Fibroblast of skin of back (primary cell): ENCODE measurements around the gene ROCK1.
A peak's percentile ranks its signal among the peaks of the same experiment; 100 is the strongest.

ENCODE experiments used
- DNase-seq: peaks from one replicate; pipeline ENCODE4 v3.0.0-alpha.2; 2013

ROCK1 gene

DNA sequence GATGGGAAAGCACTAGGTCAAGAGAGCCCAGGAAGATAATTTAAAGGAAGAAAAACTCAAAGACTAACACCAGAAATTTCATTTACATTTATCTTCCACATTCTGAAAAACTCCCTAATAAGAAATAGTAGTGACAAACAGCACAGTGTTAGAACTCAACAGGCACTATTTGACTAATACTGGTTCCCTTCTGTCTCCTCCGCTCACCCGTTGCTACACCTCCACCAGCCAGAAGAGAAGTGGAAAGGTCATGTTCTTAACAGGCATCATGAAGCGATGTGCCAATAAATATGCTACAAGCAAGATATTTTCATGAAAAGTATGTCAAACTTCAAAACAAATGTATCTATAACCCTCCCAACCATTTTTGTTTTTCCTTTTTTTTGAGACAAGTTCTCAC is 5.7 kb downstream of the ROCK1 start:
- DNase-seq, result no peak

DNA sequence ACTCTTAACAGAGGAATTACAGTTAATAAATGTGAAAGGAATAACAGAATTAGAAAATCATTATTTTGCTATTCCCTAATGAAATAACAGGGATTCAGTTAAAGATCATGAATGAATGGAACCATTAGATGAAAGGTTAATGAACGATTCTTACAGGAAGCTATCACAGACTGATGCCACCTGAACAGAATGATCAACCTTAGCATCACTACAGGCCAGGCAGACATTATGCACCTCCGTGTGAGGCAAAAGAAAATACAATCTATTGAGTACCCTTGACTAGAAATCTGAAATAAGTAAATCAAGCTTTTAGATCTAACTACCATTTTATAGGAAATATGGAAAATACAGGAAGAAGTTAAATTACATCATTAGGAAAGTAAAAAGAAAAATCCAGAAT is 10.4 kb downstream of the ROCK1 start:
- no peak for DNase-seq

DNA sequence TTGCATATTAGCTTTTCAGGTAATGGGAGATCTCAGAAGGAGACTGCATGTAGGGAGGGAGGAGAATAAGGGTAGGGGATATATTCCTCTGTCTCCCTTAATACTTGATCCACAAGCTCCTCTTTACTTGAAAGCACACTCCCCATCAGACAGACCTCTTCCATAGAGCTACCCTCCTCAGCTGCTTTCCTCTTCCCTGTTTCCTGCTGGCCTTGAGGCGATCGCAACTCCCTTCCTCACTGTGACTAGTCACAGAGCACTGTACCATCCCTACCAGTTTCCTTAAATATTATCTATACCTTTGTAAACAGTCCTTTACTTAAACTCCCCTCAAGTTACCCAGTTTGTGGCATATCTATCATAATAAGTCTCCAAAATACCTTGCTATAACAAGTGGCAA is 10.9 kb downstream of the ROCK1 start:
- no peak for DNase-seq

DNA sequence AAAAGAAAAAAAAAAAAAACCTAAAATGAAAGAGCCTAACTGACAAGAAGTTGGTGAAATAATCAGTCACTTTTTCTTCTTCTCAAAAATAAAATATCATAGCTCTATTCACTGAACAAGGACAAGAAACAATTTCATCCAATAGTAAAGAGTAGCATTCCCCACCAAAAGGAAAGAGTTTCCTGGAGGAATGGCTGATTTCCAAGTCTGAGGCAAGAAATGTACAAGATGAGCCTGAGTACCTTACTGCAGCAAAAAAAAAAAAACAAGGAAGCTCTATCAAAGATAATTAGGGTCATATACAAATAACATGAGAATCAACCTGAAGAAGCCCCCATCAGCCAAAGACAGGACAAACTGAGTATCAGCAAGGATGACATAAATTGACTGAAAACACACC is 11.5 kb downstream of the ROCK1 start:
- DNase-seq, result peak; percentile 12

DNA sequence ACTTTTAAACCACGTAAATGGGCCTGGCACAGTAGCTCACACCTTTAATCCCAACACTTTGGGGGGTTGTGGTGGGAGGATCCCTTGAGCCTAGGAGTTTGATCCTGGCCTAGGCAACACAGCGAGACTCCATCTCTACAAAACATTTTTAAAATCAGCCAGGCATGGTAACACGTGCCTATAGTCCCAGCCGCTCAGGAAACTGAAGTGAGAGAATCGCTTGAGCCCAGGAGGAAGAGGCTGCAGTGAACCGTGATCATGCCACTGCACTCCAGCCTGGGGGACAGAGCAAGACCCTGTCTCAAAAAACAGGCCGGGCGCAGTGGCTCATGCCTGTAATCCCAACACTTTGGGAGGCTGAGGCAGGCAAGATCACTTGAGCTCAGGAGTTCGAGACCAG is 12.2 kb downstream of the ROCK1 start:
- DNase-seq, result no peak

DNA sequence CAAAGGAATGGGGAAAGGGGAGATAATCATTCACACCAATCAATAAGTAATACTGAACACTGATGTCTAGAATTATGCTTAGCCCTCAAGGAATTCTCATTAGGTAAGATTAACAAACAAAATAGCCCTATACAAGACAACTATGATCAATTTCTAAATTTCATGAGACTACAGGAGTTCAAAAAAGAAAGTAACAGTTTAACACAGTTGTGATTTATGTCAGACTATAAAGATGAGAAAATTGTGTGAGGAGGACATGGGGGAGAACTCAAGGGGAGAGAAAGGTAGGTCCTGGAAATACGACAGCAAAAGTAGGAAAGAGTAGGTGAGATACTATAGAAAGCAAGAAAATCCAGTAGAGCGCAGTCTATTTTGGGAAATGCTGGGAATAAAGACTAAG is 14.9 kb downstream of the ROCK1 start:
- DNase-seq, result no peak

DNA sequence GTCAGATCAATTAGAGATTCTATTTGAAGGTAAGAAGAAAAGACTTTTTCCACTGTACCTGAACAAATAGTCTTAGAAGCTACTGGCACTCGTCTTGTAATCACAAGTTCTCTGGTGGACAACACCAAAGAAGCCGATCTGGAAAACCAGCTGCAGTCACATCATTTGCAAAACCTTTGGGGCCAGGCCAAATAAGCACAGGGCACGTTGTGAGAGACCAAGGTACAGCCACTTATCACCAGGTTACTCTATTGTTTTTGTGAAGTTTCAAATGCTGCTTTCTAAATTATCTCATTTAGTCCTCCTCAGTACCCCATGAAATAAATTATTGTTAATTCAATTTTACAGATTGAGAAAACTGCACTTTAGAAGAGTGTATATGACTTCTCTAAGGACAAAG is 18.5 kb downstream of the ROCK1 start:
- no peak for DNase-seq

DNA sequence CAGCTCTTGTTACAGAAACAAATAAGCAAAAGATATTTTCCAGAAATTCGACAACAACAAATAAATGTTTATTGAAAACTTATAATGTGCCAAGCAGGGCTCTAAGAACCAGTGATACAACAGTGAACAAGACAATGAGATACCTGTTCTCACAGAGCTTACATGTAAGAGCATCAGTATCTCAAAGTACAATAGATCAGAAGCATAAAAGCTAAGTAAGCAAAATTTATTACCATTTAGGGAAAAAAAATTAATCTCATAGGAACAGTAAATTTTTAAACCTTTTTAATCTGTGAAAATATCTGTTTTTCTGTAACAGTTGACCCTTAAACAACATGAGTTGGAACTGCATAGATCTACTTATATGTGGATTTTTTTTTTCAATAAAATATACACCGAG is 20.9 kb downstream of the ROCK1 start:
- DNase-seq, result no peak

DNA sequence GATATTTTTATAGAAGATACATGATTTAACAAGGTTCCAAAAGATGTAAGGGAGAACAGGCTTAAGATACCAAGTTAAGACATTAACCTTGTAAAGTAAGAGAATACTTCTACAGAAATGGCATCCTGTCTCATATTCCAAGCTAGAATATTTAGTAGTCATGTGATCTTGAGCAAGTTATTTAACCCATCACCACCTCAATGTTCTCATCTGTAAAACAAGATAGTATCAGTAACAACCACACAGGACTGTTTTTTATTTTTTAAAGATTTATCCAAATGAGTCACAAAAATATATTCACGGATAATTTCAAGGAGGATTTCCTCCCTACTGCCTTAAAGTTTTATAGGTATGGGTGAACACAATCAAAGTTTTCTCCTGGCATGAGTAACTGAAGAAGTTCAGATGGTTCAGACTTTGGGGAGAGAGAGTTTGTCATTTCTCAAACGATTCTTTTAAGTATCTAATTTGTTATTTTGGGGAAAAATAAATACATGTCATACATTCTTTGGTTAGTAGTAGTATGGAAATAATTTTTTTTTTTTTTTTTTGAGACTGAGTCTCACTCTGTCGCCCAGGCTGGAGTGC is 25.9 kb downstream of the ROCK1 start:
- DNase-seq, result peak; percentile 71

DNA sequence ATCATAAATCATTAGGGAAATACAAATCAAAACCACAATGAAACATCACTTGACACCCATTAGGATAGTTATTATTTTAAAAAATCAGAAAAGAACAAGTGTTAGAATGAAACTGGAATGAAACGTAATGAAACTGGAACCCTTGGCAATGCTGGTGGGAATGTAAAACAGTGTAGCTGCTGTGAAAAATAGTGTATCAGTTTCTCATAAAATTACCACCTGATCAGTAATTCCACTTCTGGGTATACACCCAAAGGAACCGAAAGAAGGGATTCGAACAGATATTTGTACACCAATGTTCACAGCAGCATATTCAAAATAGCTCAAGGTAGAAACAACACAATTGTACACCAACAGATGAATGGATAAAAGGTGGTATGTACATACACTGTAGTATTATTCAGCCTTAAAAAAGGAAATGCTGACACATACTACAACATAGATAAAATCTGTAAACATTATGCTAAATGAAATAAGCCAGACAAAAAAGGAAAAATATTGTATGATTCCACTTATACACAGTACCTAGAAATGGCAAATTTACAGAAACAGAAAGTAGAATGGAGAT is 27.0 kb downstream of the ROCK1 start:
- no peak for DNase-seq

DNA sequence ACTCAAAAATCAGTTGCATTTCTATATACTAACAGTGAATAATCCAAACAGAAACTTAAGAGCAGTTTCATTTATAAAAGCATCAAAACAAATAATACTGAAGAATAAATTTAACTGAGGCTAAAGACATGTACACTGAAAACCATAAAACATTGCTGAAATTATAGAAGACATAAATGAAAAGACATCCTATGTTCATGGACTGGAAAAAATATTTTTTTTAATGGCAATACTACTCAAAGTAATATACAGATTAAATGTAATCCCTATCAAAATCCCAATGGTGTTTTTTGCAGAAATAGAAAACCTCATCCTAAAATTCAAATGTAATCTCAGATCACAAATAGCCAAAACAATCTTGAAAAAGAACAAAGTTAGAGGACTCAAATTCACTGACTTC is 28.6 kb downstream of the ROCK1 start:
- no peak for DNase-seq

DNA sequence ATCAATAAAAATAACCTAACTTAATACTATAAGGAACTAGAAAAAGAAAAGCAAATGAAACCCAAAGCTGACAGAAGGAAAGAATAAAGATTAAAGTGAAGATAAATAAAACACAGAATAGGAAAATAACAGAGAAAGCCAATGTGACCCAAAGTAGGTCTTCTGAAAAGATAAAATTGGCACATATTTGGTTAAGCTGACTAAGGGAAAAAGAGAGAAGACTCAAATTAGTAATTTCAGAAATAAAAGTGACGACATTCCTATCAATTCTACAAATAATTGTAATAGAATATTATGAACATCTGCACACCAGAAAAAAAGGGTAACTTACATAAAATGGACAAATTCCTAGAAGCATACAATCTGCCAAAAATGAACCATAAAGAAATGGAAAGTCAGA is 30.2 kb downstream of the ROCK1 start:
- DNase-seq, result no peak

DNA sequence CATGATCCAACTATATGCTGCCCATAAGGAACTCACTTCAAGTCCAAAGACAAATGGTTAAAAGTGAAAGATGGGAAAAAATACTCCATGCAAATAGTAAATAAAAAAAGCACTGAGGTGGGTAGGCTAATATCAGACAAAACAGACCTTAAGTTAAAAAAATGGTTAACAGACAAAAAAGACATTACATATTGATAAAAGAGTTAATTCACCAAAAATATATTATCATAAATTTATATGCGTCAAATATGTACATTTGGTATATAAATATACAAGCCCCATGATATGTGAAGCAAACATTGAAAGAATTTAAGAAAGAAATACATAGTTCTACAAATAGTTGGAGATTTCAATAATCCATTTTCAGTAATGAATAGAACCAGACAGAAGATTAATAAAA is 31.0 kb downstream of the ROCK1 start:
- no peak for DNase-seq

DNA sequence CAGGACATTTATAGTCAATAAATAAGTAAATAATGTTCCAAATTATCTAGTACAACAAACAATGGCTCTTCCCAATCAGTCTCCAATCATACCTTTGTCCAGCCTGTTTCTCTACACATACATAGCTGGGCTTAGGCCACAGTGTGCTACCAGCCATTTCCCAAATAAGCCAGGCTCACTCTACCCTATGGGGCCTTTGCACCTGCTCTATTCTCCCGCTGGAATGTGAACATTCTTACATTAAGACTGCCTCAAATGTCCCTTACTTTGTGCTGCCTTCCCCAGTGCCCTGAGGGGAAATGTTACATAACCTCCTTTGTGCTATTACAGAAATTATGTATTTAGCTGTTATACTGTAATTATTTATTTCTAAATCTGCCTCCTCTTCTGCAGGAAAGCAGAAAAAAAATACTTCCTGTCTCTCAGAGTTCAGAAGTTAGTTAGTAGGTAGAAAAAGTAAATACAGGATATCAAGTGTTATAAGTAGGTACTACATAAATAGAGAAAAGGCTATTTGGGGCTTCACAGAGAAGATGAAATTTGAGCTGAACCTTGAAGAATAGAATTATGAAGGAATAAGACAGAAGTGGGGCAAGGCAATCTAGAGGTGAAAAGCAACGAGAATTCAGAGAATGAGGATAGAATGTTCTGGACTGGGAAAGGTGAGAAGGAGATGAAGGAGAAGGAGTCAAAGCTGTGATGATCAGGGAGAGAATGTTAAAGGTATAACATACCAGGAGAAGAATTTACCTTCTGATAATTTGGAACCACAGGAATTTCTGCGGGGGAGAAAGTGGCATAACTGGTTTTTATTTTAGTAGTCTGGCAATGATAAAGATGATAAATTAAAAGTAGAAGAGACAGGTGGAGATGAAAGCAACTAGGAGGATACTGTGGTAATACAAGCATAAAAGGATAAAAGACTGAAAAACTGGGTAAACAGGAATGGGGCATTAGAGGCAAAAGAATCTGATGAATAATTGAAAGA is 37.0 kb downstream of the ROCK1 start:
- DNase-seq, result no peak

DNA sequence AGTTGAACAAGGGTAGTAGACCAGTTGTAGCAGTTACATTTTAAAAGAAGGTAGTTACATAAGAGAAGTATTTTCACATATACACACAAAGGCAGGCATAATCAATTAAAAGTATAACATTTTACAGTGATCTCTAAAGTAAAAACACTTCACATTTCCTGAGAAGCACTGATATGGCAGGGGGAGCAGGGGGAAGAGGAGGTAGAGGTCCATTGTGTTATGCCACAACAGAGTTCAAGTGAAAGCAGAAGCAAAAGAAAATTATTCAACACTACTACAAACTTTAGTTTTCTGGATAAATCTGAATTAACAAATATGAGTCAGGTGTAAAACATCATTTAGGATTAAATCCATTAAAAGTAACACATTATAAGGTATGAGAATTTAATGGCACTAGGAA is 38.4 kb downstream of the ROCK1 start:
- DNase-seq, result no peak

DNA sequence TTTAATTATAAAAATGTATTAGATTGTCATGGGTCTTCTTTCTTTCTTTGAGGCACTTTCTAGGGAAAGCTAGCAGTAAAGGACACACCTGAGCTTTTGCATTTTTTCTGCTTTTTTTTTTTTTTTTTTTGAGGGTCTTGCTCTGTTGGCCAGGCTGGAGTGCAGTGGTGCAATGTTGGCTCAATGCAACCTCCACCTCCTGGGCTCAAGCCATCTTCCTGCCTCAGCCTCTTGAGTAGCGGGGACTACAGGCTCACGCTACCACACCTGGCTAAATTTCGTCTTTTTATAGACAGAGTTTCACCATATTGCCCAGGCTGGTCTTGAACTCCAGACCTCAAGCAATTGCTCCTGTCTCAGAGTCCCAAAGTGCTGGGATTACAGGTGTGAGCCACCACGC is 40.5 kb downstream of the ROCK1 start:
- no peak for DNase-seq

DNA sequence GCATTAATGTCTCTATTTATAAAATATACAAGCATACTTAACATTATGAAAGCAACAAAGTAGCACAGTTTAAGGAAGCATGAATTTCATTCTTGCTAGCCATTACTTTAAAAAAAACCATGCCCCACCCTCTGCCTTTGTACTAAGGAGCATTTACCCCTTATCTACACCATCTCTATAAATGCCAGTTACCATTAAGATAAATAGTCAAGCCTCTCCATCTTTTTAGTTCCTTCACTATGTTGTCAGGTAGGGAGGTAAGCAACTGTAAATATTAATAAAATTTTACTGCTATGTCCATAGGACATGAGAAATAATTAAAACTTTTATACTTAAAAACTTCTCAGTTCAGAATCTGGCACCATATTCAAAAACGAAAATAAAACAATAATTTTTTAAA is 42.1 kb downstream of the ROCK1 start:
- no peak for DNase-seq

DNA sequence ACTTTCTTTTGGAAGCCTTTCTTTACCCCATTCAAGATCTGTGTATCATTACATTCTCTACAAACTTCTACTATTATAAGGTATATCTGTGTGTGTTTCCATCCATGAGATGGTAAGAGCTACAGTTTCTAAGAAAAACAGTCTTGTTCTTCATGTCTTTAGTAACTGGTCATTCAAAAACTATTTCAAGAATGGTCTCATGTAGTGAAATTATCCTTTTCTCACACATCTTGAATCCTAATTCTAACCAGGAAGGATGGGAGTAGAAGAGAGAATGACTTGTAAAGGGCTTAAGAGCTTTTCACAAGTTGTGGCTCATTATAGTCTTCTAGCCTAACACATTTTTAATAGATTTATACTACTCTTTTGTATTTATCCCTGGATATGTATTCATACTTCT is 47.3 kb downstream of the ROCK1 start:
- DNase-seq, result peak; percentile 86

DNA sequence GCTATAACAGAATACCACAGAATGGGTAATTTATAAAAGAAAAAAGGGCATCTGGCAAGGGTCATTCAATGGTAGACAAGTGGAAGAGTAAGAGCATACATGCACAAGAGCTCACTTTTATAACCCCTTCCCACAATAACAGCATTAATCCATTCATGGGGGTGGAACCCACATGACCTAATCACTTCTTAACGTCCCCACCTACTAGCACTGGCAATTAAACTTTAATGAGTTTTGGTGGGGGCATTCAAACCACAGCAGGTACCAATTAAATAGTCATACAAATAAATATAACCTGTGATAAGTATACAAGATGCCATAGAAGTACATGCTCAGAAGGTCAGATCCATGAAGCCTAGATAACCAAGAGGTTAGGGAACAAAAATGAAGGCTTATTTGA is 48.6 kb downstream of the ROCK1 start:
- DNase-seq, result no peak

DNA sequence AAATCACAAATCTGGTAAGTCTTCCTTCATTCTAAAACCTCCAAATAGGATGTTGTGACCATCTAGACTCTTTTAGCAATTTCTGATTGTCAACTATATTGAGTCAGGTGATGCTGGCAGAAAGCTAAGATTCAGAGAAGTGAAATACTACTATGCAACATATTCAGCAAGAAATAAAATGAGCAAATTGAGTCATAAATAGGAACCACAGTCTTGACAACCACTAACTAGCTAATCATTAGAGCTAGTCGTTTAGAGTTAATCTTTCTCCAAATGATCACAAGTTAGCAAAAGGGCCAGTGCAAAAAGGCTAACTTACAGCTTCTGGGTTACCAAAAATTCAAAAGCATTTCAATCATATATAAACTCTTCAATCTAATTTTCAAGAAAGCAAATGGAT is 54.5 kb downstream of the ROCK1 start:
- DNase-seq, result no peak

DNA sequence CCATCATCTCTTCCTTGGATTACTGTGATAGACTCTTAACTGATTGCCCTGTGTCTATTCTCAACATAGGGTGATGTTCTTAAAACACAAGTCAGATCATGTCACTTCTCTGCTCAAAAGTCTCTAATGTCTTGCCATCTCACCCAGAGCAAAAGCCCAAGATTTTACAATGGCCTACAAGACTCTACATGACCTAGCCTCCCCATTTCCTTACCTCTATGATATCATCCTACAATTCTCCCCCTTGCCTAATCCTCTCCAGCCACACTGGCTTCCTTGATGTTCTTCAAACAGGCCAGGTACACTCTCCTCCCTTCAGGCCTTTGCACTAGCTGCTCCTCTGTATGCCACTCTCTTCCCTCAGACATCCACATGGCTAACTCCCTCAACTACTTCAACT is 55.1 kb downstream of the ROCK1 start:
- no peak for DNase-seq

DNA sequence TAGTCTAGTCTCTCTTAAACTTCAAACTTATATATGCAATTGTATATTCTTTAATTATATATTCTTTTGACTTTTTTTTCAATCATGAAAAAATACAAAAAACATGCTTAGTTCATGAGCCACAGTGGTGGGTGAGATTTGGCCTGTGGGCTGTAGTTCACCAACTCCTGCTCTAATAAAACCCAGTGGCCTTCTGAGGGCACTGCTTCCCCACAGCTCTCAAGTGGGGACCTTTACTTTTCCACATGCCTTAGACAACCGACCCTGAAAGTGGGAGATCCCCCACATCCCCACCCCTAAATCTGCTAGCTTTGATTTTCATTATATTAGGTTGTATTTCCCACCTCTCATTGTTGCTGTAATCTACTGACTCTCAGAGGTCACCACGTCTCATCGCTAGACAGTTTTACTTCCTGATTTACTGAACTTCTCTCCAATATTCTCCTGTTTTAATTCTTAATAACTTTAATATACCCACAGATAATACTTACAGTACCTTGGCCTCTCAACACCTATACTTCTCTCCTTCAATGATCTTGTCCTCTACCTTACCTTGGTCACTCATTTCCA is 57.3 kb downstream of the ROCK1 start:
- DNase-seq, result no peak

DNA sequence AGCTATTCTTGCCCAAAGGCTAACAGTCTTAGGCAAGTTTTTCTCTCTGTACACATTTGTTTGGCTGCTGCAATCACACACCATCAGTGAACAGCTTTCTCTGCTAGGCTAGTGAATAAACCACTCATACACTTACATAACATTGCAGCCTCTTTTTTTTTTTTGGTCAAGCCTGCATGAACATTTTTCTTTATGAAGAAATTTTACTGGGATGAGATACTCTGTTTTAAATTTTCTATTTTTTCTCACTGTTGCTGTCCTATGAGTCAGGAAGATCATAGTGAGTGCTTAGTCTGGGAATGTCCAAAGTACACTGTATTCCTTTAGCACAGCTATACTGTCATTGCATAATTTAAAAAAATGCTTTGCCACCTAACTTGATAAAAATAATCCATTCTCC is 58.5 kb downstream of the ROCK1 start:
- peak; percentile 96 for DNase-seq

DNA sequence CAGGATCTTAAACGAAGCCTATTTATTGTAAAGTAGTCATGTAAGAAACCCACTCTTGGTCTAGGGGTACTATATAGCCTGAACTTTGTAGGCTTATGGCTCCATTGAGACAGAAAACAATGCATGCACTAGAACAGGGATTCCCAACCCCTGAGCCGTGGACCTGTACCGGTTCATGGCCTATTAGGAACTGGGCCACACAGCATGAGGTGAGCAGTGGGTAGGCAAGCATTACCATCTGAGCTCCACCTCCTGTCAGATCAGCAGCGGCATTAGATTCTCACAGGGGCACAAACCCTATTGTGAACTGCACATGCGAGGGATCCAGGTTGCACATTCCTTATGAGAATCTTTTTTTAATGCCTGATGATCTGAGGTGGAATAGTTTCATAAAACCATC is 59.2 kb downstream of the ROCK1 start:
- no peak for DNase-seq
